Stimulated activated CD4-positive, alpha-beta T cell treated with anti-CD3 and anti-CD28 coated beads, Interleukin-12 subunit alpha, Interleukin-12 subunit beta, amount 100 ng/mL, for 4 hours (primary cell): ENCODE data around the gene AKR1B15.
A peak's percentile ranks its signal among the peaks of the same experiment; 100 is the strongest.
"Not testable (repeated sequence)": the region's sequence is repeated elsewhere in the genome, so short reads cannot be mapped to it uniquely, and the experiment has no call there.

Source experiments
- DNase-seq: peaks from one replicate; pipeline ENCODE4 v3.0.0-alpha.2; 2020

The AKR1B15 gene

DNA sequence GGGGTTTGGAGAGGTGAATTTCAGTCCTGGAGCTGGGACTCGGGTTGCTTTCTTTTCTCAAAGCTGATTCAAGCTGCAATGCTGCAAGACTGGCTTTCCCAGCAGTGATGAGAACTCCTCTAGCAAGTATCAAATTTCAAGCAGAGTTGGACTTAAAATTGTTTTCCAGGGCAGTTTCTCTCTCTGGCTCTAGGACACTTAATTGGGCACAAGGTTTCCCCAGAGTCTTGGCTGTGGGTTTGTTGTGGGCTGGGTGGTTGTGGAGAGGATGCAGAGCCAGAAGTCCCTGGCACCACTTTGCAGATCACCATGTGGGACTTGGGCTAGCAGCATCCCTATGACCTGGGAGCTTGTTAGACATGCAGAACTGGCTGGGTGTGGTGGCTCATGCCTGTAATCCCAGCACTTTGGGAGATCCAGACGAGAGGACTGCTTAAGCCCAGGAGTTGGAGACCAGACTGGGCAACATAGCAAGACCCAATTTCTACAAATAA is 16.8 kb downstream of the AKR1B15 start:
- no peak for DNase-seq

DNA sequence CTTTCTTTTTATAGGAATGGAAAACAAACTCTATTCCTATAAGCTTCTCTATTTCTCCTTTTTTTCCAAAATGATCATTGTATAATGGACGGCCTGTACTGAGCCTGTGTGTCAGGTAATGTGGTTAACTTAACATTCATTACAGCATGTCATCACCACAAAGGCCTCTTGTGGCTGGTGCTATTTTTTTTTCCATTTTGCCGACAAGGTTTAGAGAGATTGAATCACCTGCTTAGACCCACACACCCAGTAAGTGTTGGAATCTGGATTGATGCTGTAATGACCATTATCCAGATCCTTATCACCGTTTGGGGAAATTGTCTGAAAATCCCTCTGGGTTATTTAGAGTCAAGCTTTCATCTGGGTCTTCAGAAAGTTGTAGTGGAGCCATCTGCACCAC is 18.5 kb downstream of the AKR1B15 start:
- DNase-seq: no peak

DNA sequence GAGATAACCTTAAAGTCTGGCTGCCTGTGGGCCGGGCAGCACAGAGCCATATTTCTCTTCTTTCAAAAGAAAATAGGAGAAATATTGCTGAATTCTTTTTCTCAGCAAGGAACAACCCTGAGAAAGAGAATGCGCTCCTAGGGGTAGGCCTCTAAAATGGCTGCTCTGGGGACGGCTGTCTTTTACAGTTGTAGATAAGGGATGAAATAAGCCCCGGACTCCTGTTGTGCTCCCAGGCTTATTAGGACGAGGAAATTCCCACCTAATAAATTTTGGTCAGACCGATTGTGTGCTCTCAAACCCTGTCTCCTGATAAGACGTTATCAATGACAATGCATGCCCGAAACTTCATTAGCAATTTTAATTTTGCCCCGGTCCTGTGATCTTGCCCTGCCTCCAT is 21.1 kb downstream of the AKR1B15 start:
- DNase-seq: not testable (repeated sequence)

DNA sequence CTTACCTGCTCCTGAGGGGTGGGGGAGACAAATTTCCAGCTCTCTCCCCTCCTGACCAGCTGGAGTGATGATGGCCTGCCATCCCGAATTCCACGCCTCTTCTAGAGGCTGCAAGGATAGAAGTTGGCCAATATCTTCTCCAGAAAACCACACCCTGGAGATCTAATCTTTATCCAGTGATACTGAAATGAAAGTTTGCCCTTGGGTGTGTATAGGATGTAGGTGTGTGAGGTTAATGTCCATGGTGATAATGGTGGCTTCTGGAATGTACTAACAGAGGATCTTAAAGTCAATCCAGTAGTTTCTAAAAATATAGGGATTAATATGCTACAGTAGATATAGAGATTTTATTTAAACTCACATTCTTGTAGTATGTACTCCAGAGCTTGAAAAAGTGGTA is 22.2 kb downstream of the AKR1B15 start:
- DNase-seq: no peak

DNA sequence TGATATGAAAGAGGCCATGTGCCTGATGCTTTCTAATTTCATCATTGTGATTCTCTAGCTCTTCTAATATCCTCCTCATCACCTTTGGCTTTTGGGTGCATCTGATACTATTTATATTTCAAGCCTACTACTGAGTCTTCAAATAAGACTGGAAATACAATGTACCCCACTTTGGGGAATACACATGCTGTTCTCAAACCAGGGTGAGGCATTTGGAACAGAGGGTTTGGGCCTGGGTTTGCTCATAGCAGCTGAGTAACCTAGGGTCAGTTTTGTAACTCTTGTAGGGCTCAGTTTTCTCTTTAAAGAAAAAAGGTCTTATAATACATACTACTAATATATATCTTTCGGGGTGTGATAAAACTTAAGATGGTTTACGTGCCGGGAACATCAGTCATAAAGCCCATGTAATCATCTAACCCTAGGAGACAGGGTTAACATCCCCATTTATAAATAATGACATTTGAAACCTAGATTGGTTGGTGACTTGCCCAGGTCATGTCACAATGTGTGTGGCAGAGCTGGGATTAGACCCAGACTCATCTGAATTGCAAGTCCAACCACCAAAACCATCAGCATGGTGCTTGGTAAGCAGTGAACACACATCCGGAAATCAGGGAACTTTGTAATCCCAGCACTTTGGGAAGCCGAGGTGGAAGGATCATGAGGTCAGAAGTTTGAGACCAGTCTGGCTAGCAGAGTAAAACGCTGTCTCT is 23.0 kb downstream of the AKR1B15 start:
- DNase-seq: no peak

DNA sequence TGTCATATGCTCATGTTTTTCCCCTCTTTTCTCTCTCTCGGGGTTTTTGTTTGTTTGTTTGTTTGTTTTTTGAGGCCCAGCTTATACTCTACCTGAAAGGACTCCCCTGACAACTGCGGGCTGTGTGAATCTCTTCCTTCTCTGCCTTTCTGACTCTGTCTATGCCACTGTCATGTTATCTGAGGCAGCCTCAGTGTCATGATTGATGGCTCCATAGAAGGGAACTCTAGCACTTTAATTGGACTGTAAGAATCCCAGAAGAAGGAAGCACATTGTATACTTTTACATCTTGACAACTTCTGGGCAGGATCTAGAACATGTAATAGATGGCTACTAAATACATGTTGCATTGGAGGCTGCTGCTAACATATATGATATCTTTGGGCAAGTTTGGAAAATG is 25.4 kb downstream of the AKR1B15 start:
- DNase-seq: no peak

DNA sequence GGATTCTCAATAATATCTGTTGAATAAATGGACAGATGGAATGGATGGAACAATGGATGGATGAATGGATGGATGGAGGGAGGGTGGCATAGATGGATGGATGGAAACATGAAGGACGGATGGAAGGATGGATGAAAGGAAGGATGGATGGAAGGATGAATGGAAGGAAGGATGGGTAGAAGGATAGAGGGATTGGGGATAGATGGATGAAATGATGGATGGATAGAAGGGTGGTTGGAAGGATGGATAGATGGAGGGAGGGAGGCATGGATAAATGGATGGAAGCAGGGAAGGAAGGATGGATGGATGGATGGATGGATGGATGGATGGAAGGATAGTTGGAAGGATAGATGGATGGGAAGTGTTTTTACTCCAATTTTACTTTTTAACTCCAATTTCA is 35.4 kb downstream of the AKR1B15 start:
- DNase-seq: no peak

DNA sequence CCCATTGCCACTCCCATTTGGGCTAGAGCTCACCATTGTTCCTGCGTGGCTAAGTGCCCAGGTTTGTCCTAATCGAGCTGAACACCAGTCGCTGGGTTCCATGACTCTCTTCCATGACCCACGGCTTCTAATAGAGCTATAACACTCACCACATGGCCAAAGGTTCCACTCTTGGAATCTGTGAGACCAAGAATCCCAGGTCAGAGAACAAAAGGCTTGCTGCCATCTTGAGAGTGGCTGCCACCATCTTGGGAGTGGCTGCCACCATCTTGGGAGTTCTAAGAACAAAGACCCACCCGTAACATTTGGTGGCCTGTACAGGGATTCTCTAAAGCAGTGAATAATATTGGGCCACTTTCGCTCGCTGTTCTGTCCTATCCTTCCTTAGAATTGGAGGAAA is 37.0 kb downstream of the AKR1B15 start:
- no peak for DNase-seq

DNA sequence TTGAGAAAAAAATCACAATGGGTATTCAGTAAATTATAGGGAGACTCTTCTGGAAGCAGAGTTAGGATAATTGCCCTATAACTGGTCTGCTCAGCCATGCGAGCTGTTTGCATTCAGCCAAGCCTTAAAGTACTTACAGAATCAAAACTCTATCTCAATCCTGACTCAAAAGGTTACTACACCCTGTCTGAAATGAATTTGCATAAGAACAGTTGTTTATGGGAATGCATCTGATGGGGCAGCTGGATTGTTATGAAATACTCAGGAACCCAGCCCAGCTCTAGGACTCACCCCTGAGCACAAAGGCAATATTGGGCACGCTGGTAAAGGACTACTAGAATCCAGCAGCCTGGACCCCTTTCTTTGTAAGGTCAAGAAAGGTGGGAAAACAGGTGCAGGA is 38.8 kb downstream of the AKR1B15 start:
- no peak for DNase-seq

DNA sequence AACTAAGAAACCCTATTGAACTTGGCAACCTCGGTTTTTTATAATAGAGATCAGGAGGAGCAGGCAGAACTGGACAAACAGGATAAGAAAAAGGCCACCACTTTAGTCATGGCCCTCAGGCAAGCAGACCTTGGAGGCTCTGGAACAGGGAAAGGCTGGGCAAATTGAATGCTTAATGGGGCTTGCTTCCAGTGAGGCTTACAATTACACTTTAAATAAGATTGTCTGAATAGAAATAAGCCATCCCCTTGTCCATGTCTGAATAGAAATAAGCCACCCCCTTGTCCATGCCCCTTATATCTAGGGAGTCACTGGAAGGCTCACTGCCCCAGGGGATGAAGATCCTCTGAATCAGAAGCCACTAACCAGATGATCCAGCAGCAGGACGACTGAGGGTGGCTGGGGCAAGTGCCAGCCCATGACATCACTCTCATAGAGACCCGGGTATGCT is 40.6 kb downstream of the AKR1B15 start:
- DNase-seq: no peak

DNA sequence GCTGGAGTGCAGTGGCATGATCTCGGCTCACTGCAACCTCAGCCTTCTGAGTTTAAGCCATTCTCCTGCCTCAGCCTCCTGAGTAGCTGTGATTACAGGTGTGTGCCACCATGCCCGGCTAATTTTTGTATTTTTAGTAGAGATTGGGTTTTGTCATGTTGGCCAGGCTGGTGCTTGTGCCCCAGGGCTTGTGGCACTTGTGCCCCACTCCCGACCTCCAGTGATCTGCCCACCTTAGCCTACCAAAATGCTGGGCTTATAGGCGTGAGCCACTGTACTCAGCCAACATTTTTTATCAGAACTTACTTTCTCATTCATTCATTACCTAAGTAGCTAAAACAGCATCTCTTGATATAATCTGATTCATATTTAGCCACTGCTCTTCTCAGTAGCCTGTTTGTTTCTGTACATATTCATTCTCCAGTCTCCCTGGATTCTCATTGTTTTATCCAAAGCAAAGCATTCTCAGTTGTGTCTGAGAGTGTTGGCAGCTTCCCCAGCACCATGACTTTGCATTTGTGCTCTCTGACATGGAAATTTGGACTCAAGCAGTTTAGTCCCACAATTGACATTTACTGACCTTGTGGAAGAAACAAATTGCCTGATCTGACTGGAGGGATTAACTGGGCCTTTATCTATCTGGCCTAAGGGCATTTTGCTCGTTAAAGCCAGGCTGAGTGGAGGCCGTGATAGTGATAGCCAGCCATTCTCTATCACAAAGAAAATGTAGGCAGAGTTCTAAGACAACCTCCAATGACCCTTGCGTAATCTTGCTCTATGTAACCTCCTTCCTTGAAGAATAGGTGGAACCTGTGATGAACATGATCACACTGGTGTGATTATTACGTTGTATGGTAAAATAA is 44.9 kb downstream of the AKR1B15 start:
- no peak for DNase-seq

DNA sequence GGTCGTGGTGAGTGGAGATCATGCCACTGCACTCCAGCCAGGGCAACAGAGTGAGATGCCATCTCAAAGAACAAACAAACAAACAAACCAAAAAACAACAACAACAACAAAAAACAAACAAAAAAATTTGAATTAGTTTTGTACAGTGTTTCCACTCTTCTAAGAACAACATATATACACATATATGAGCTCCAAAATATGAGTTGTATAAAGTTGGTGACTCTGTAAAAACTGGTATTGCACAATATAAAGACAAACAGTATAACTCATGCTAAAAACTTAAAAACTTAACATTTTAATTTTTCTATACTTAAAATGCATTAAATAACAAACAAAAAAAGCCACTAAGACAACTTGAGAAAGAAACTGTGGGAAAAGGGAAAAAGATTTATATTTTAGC is 46.0 kb downstream of the AKR1B15 start:
- no peak for DNase-seq

DNA sequence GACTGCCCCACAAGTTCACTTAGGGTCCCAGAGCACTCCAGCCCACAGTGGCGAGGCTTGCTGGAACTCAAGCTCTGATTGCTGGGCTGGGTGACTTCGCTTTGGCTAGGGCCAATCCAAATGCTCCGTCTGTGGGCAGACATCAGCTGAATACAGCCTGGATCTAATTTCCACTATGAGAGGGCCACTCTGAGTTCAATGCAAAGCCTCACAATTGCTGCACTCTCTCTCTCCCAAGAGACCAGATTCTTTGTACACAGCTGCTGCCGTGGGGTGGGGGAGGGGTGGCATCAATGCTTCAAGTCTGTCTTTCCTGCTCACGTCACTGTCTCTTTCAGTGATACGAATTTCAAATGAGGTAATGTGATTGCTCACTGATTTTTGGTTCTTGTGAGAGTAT is 50.5 kb downstream of the AKR1B15 start:
- no peak for DNase-seq

DNA sequence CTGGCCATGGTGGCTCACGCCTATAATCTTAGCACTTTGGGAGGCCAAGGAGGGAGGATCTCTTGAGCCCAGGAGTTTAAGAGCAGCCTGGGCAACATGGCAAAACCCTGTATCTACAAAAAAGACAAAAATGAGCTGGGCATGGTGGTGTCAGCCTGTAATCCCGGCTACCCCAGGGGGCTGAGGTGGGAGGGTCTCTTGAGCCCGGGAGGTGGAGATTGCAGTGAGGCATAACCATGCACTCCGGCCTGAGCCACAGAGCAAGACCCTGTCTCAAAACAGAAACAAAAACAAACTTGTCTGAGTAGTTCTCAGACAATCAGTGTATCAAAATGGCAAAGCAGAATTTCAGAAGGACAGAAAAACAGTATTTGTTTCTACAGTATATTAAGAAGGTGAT is 52.5 kb downstream of the AKR1B15 start:
- DNase-seq: no peak

DNA sequence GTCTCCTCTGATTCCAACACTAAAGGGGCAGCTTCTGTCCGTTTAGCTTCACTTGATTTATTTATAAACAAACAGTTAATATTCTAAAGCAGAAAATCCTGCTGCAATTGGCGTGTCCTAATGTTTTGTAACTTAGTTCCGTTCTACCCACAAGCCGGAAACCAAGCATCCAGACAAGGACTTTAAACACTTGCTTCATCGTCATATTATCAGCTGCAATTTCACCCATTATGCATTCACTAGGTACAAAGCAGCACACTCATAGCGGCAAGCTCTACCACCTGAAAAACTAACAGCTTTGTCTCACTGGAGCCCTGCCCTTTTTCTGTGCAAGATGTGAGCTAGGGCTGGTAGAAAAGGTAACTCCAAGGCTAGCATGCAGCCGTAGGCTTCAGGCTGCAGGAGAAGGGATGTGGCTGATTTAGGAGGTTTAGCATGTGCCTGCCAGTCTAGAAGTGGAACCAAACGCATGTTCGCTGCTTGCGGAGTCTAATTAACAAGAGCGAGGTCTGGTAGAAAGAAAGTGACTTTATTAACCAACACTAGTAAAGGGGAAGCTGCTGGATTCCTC is 54.1 kb downstream of the AKR1B15 start:
- DNase-seq: no peak

DNA sequence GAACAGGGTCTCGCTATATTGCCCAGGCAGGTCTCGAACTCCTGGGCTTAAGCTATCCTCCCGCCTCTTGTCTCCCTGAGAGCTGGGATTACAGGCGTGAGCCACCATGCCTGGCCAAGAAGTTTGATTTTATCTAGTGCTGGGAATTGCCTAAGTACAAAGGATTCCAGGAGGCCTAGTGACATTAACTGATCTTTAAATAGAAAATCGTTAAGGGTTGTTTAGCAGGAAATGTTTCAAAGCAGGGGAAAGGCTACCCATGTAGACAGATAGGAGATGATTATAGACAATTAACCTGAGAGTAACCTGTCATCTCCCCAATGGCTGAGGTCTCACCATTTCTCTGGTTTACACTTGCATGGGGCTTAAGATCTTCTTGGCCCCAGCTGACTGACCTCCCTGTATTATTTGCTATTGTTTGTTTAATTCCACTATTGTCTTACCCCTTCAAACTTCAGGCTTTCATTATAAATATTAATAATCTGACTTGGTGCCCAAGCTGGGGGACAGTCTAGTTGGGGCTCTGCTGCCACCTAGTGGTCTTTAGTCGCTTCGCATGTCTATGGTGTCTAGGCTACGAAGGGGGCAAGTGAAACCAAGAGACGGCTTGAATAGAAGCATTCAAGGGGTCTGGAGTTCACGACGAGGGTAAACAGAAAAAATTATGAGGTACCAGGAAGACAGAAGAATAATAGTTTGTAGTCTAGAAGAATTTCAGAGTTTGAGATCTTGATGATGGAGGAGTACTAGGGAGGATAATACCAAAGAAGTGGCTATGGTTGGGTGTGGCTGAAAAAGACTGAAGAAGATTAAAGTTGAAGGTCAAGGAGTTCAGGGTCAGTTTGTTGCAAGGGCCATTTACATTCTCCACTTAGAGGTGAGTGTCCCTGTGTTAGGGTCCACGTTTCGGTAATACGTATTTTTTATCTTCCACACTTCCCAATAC is 57.3 kb downstream of the AKR1B15 start:
- peak; percentile 40 for DNase-seq

DNA sequence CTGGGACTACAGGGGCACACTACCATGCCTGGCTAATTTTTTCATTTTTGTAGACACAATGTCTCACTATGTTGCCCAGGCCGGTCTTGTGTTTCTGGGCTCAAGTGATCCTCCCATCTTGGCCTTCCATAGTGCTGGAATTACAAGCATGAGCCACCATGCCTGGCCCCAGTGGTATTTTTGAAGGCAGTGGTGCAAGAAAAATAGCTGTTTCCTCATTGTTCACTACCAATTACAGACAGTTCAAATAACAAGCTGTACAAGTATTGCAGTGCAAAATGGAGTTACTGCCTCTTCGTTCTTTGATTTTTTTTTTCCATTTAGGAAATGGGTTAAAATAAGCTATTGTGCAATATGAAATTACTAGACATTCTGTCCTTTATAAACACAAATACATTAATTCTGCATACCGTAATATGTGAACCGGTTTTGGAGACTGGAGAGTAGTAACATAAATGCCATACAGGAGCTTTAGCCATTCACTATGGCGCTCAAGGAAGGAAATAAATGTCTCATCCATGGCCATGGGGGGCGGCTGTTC is 62.8 kb downstream of the AKR1B15 start:
- DNase-seq: no peak

DNA sequence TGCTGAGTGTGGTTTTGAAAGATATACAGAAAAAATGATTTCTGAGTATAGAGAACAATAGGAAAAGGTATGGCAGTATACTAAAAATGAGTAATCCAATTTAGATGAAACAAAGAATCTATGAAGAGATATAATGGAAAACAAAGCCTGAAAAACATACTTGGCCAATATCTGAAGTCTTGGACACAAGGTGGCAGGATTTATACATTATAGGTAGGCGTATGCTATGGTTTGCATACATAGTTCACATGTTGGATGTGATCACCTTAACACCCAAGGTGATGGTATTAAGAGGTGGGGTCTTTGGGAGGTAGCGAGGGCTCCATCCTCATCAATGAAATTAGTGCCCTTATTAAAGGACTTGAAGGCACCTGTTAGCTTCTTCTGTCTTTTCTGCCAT is 63.3 kb downstream of the AKR1B15 start:
- DNase-seq: no peak

DNA sequence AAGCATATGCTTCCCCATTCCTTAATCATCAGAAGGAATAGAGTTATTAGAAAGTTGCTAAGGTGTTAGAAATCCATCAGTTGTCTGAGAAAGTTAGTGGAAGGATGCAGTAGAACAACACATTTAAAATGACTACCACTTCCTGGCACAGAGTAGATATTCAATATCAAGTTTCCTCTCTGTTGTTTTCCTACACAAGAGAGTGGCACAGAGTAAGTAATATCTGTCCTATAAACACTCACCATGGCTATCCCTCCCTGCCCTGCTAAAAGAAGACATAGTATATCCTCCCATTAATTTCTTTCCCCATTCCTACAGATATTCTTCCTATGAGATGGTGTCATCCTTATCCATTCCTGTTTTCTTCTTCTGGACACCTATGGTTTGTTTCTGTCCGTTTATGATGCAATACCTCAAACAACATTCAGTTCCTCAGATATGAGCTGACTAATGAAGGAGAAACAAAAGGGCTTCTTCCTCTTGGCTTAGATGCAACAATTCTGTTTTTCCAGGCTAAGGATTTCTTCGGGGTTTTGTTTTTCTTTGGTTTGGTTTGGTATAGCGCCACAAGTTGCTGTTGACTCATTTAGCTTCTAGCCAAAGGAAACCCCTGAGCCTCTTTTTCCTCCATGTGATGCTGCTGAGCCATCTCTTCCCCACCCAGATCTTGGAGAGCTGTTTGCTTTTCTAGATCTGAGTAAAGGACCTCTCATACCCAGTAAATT is 64.9 kb downstream of the AKR1B15 start:
- no peak for DNase-seq

DNA sequence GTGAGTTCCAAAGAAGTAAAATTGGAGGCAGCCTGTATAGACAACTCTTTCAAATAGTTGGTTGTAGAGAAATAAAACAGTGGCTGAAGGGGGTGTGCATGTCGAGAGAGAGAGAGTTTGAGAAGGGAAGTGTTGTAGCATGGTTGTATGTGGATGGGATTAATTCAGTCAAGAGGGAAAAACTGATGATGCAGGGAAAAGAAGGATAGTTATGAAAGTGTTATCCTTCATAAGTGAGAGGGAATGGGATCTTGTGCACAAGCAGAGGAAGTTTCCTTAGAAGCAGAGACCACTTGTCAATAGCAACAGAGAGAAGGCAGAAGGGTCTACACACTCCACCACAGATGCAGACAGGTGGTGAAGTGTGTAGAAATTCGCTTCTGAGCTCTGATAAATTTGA is 67.7 kb downstream of the AKR1B15 start:
- DNase-seq: no peak

DNA sequence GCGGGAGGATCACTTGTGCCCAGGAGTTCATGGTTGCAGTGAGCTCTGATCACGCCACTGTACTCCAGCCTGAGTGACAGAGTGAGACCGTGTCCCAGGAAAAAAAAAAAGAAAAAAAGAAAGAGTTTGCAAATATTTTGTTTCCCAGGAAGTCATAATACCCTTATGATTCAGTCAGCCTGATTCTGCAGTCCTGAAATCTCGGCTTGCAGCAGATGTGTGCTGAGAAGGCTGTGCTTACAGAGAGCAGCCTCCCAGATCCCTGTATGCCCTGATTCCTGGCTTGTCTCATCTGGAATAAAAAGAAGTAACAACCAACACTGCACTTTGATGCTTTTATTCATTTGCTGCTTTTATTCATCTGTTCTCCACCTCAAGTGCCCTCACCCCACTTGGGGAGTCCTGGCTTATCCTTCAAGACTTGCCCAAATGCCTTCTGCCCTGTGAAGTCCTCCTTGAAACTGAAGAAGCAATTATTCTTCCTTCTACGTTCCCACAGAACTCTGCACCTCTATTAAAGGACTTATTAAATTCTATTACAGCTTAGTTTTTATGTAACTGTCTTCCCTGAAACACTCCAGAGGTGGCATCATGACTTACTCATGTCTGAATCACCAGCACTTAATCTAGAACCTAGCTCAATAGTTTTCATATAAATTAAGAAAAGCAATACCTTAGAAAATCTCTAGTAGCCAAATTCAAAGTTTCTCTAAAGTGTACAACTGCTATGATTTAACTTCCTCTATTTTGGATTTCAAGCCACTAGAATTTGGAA is 70.0 kb downstream of the AKR1B15 start:
- no peak for DNase-seq
